ENCODE results near the gene USO1. TPM values are rescaled to one million over a fixed set of nuclear protein-coding genes. Genes with fewer than 3 reads are reported as not detected.

The USO1 gene
- total and polyA plus RNA-seq, 2 of the 8 experiments (the other 6 are each of a cell fraction or from before 2014, with no cell fraction given), result 57.3 to 198 TPM

DNA sequence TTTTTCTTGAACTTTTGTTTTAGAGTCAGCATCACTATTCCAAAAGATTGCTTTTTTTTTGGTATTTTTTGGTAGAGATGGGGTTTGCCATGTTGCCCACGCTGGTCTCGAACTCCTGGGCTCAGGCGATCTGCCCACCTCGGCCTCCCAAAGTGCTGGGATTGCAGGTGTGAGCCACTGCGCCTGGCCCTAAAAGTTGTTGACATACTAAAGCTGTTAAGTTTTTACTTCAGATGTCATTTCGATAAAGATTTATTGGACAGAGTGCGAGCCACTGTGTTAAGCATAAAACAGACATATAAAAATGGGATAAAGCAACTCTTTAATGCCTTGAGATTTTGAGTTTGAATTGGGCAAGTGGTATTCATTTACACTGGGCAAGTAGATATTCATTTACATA is 28.3 kb downstream of the USO1 start:
- H4K5ac ChIP-seq (ENCODE audit: insufficient read length, low read depth, low read length), result no peak overlapping the region
- no peak overlapping the region for H2BK20ac ChIP-seq (ENCODE audit: low read length)
- H3K4ac ChIP-seq (replicated peaks; ENCODE audit: insufficient read length, low read depth, low read length), result no peak overlapping the region
- no peak overlapping the region for H4K91ac ChIP-seq (replicated peaks; ENCODE audit: insufficient read length, low read length)
- H4K8ac ChIP-seq (ENCODE audit: extremely low read depth, insufficient read depth, low read length), result no peak overlapping the region
- ChIA-PET POLR2A (ENCODE audit: partially characterized antibody) (interaction anchor here (1.2 kb wide), 1 partner anchor 83 kb away, joined by 3 read pairs; no protein-coding TSS in a partner anchor), CTCF (ENCODE audit: partially characterized antibody) (interaction anchor here (0.6 to 1.0 kb wide), 2 partner anchors 42 to 130 kb away, joined by 3 read pairs; no protein-coding TSS in a partner anchor)
- H3K4me3 ChIP-seq (ENCODE audit: extremely low read depth in 1 of 4, insufficient read depth in 2 of 4, low read depth in 3 of 4, low read length in 4 of 4), result no peak overlapping the region
- H3K79me2 ChIP-seq (ENCODE audit: control insufficient read depth in 1 of 2, insufficient read depth in 2 of 2, low read length in 2 of 2), result peaks cover 4 to 13% of the 10 kb centered on the region in 2 experiments; a peak in 3 of 4 replicates
- FAIRE-seq (no peak), DNase-seq (ENCODE audit: low read depth in 1 of 2, low spot score in 2 of 2) (no peak)
- H3K9me3 ChIP-seq (ENCODE audit: insufficient read depth in 2 of 2, low read depth in 1 of 2, low read length in 1 of 2), result no peaks in the 10 kb centered on the region
- H3K23me2 ChIP-seq (ENCODE audit: low read depth, low read length), result no peaks in the 10 kb centered on the region
- H2BK15ac ChIP-seq (ENCODE audit: low read length), result no peak overlapping the region
- H3K27ac ChIP-seq (ENCODE audit: low read depth, low read length), result no peak overlapping the region
- H3K56ac ChIP-seq (replicated peaks; ENCODE audit: insufficient read length, low read depth, low read length), result no peak overlapping the region
- TF ChIP-seq CEBPB (IDR thresholded peaks at IDR 0.05; ENCODE audit: low read depth, low read length) (no peak), CTBP2 (IDR thresholded peaks at IDR 0.05; ENCODE audit: borderline replicate concordance, insufficient read depth, insufficient read length, low read length) (no peak), SIX5 (IDR thresholded peaks at IDR 0.05; ENCODE audit: low read depth, low read length) (no peak), BRCA1 (IDR thresholded peaks at IDR 0.05; ENCODE audit: low read depth, low read length) (no peak), SP4 (IDR thresholded peaks at IDR 0.05; ENCODE audit: low read length) (no peak), BACH1 (IDR thresholded peaks at IDR 0.05; ENCODE audit: low read length) (no peak)
- TF ChIP-seq, protein P1, sequence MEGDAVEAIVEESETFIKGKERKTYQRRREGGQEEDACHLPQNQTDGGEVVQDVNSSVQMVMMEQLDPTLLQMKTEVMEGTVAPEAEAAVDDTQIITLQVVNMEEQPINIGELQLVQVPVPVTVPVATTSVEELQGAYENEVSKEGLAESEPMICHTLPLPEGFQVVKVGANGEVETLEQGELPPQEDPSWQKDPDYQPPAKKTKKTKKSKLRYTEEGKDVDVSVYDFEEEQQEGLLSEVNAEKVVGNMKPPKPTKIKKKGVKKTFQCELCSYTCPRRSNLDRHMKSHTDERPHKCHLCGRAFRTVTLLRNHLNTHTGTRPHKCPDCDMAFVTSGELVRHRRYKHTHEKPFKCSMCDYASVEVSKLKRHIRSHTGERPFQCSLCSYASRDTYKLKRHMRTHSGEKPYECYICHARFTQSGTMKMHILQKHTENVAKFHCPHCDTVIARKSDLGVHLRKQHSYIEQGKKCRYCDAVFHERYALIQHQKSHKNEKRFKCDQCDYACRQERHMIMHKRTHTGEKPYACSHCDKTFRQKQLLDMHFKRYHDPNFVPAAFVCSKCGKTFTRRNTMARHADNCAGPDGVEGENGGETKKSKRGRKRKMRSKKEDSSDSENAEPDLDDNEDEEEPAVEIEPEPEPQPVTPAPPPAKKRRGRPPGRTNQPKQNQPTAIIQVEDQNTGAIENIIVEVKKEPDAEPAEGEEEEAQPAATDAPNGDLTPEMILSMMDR (IDR thresholded peaks at IDR 0.05; ENCODE audit: control extremely low read depth in 1 of 3, insufficient read depth in 1 of 3, low read depth in 1 of 3, low read length in 3 of 3), result no peak
- peaks cover 8 to 52% (median 22%) of the 10 kb centered on the region in 4 experiments for H3K36me3 ChIP-seq (ENCODE audit: control insufficient read depth in 2 of 4, insufficient read depth in 4 of 4, low read length in 3 of 4)
- H3K9ac ChIP-seq (replicated peaks in 1 of 4; ENCODE audit: extremely low read depth in 1 of 4, low read depth in 3 of 4, low read length in 3 of 4), result no peak overlapping the region
- no peaks in the 10 kb centered on the region for H3K4me1 ChIP-seq (replicated peaks in 1 of 4; ENCODE audit: control insufficient read depth in 3 of 4, insufficient read depth in 4 of 4, low read length in 3 of 4)
- H3K79me1 ChIP-seq (ENCODE audit: low read depth, low read length), result no peaks in the 10 kb centered on the region; the same call in 1 of the 2 replicates
- H2BK120ac ChIP-seq (replicated peaks; ENCODE audit: low read depth, low read length), result no peak overlapping the region
- no peaks in the 10 kb centered on the region for H3K27me3 ChIP-seq (replicated peaks in 1 of 4; ENCODE audit: control insufficient read depth in 3 of 4, extremely low read depth in 1 of 4, insufficient read depth in 3 of 4, low read length in 3 of 4)
- no peak overlapping the region for H3K4me2 ChIP-seq (ENCODE audit: insufficient read depth in 1 of 2, low read depth in 2 of 2, low read length in 2 of 2)
- H2AK5ac ChIP-seq (ENCODE audit: low read depth, low read length), result no peak overlapping the region
- no peak overlapping the region for H2BK12ac ChIP-seq (ENCODE audit: low read depth, low read length)
- no peak overlapping the region for H3K14ac ChIP-seq (ENCODE audit: insufficient read length)
- H4K20me1 ChIP-seq (replicated peaks in 1 of 2; ENCODE audit: control insufficient read depth in 1 of 2, insufficient read depth in 2 of 2, low read length in 2 of 2), result no peaks in the 10 kb centered on the region
- 88% methylated on average over 7 of the region's 7 CpGs; no CpG with 5 or more reads in 1 of the 2 experiments for WGBS, 2 experiments (ENCODE audit: extremely low coverage in 1 of 2, insufficient coverage in 1 of 2, insufficient read length in 1 of 2, insufficient replicate concordance in 2 of 2, low coverage in 1 of 2, low lambda C conversion rate in 2 of 2, missing lambda C conversion rate in 1 of 2)
- no peak overlapping the region for H2BK5ac ChIP-seq (ENCODE audit: low read depth, low read length)
- no peak overlapping the region for H3K23ac ChIP-seq (ENCODE audit: insufficient read length)
- no peak overlapping the region for H2AFZ ChIP-seq (ENCODE audit: low read length)
- H3K18ac ChIP-seq (ENCODE audit: extremely low read depth, low read length), result no peak overlapping the region
